DMS 273 (cell line): Measurements from ENCODE around the gene SLC39A2.
"Not testable (repeated sequence)": the region's sequence is repeated elsewhere in the genome, so short reads cannot be mapped to it uniquely, and the experiment has no call there.

Source experiments
- DNase-seq: peaks from one replicate; lab custom pipeline; 2025; ENCODE audit not compliant: unreplicated experiment; lab: John Stamatoyannopoulos, UW

SLC39A2 gene

DNA sequence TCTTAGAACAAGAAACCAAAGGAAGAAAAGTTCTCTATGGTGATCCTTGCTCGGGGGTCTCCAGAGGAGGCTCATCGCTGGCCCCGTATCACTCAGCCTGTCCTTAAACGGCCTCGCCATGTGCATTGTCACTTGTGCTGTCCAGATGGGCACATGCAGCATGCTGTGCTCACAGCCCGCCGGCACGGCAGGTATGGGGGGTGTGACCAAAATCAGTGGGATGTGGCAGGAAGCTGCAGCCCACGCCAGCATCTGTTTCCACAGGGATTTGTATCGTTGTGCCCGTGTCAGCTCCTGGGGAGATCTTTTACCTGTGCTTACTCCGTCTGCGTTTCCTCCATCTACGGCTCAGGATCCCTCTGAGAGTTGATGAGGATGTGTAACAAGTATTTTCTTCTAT lies 2.6 kb upstream of the SLC39A2 start:
- DNase-seq: no peak

DNA sequence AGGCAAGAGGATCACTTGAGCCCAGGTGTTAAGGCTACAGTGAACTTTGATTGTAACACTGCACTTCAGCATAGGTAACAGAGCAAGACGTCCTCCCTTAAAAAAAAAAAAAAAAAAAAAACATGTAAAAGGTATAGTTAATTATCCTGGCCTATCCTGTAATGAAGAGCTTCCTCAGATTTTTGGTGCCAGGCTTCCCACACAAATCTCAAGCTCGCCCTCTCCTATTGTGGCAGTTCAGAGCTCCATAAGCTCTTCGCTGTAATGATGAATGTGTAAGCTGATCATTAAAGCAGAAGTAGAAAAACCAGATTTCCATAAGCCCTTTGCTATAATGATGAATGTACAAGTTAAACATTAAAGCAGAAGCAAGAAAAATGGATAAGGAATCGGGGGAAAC lies 2.0 kb upstream of the SLC39A2 start:
- no peak for DNase-seq

DNA sequence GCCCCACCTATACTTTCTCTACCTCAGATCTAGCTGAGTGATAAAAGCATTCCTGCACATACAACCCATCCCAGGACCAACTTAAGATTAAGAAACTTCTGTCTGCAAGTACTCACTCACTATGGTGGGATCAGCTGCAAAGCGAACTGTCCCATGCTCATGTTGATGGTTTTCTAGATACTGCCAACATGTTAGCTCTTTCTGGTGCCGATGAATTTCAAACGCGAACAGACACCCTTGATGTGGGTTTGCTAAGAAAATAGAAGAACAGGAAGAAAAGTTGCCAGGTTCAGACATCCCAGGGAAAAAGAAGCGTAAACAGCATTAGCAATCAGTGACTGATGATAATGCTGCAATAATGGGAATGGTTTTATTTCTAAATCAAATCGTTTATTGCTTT lies 1.5 kb upstream of the SLC39A2 start:
- DNase-seq: no peak

DNA sequence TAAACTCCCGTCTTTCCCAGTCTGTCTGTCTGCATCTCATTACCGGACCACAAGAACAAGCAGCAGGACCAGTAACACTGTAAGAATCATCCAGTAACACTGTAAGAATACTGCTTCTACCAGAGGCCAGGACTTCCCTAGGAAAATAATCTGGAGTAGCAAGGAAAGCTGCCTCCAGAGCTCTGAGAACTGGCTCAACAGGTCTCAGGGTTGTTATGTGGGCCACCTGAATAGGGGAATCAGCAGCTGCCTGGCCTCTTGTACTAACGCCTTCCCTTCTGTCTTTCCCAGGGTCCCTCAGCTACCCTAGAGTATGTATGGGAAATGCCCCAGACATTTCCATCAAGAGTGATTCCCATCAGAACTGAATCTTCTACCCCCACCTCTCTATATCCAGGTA lies 954 bp upstream of the SLC39A2 start:
- DNase-seq: no peak

DNA sequence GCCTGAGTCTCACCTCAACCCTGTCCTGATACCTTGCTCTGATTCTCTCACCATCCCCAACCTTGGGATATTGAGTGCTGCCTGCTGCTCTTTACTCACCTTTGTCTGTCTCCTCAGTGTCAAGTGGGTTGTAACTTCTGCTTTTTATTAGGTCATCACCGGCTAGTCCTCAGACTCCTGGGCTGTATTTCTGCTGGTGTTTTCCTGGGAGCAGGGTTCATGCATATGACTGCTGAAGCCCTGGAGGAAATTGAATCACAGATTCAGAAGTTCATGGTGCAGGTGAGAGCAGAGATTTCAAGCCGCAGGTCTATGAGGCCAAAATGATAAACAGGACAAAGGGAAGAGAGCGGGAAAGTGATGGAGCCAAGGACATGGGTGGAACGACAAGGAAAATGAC lies 498 bp downstream of the SLC39A2 start:
- DNase-seq: no peak

DNA sequence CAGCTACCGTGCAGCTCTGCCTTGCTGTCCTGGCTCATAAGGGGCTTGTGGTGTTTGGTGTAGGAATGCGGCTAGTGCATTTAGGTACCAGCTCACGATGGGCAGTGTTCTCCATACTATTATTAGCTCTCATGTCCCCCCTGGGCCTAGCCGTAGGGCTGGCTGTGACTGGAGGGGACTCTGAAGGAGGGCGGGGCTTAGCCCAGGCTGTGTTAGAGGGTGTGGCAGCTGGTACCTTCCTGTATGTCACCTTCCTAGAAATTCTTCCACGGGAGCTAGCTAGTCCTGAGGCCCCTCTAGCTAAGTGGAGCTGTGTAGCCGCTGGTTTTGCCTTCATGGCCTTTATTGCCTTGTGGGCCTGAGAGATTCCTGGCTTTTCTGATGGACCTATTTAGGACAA lies 2.1 kb downstream of the SLC39A2 start:
- no peak for DNase-seq

DNA sequence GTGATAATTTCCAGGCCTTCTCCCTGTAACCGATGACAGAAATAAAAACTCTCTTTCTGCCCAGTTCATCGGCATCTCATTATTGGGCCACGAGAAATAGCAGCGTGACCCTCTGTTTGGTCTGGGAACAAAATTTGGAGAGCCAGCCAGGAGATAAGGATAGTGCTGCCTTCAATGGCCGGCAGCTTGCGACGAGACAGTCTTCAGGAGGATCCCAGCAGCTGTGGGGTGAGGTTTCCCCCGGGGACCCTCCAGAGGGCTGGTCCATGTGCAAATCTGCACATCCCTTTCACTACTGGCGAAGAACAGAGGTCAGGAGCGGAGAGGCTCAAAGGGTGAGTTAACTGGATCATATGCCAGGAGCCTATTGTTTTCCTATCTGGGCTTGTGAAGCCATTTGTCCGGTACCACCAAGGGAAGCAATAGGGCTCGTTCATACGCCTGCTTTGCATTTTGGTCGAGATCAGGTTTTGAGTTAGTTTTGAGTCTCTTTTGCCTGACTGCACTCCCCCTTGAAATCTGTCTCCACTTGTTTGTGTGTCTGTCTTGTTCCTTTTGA lies 4.8 kb downstream of the SLC39A2 start:
- DNase-seq: no peak

DNA sequence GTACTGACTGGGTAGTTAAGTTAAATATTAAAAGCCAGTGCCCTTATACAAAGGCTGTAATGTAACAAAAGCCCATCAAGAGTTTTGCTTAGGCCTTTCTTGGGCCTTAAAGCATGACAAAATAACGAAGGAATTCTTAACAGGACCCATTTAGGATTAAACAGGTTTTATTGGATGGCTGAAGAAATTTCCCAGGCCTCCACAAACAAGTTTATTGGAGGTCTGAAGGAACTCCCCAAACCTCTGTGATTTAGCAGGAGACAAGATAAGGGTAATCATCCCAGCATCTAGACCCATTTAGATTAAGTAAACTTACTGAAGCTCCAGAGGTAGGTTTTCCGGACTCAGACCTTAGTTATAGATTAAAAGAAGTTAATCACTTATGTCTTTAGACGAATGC lies 10.6 kb downstream of the SLC39A2 start:
- DNase-seq: not testable (repeated sequence)

DNA sequence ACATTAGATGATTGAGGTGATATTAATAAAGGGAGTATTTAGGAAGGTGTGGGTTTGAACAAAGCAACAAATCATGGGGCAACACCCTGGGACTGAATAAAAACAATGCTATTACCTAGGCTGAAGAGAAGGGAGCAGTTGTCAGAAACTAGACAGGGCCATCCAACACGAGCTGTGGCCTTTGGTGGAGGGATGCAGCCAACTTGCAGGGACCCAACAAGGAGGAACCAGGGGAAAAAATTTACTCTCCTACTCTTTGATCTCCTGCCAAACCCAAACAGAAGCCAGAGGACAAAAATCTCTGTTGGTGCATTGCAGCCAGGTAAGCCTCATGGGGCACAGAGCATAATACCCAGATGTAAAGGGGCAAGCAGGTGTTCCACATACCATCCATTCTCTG lies 12.0 kb downstream of the SLC39A2 start:
- DNase-seq: no peak

DNA sequence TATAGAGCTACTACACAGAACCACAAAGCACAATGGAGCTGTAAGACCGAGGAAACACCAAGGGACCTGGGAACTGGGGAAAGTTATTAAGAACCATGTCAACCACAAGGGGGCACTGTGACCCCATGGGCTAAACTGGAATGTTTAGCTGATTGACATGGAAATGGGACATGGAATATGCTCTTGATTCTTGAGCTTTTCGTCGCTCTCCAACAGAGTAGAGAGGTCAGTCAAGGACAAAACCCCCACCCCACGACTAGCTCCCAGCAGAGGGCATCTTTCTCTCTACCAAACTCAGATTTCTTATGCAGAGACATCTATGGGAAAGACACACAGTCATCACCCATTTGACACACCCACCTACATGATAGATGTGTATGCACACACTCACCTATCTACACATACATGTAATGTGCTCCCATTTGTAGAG lies 15.7 kb downstream of the SLC39A2 start:
- DNase-seq: peak; percentile 94

DNA sequence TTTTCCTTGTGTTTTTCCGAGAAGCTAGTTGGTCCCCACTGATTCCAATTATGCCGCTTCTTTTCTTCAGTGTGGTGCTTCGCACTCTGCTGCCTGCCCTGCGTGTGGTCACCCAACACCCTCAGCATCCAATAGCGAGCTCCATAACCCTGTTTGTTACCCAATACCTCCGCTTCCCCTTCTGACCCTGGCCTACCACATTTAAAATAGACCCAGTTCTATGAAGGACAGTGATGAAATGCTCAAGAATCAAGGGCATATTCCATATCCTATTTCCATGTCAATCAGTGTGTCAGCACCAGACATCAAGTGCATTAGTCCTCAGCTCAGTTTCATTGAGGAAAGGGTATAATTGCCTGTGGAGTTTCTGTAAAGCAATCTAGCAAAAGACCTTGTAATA lies 16.2 kb downstream of the SLC39A2 start:
- no peak for DNase-seq

DNA sequence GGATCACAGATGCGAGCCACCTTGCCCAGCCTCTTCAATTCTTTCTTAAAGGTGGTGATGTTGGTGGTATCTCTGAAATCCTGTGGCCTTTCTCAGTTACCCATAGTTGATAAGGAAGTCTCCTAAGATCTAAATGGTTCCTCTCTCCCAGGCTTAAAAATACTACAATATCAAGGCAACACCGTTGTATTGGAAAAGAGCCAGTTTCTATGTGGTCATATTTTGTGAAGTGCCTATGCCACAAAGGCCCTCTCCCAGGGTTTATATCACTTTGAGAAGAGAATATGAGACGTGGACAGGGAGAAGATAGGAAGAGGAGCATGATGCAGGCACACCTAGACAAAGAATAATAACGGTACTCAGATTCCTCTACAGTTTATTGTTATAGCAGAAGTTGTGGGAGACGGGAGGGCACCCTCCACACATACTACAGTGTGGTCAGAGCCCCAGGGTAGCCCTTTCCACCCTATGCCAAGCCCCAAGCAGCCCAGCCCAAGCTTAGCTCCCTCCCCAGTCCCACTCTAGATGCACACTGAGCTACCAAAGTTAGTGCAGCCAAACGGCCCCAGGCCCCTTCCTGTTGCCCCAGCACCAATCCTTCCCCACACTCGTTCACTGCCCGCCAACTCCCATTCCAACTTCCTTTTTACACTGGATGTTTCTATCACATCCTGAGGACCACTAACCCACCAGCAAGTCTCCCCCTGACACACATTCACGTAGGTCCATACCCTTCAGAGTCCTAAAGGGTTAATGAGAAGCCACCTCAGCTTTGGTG lies 17.5 kb downstream of the SLC39A2 start:
- no peak for DNase-seq

DNA sequence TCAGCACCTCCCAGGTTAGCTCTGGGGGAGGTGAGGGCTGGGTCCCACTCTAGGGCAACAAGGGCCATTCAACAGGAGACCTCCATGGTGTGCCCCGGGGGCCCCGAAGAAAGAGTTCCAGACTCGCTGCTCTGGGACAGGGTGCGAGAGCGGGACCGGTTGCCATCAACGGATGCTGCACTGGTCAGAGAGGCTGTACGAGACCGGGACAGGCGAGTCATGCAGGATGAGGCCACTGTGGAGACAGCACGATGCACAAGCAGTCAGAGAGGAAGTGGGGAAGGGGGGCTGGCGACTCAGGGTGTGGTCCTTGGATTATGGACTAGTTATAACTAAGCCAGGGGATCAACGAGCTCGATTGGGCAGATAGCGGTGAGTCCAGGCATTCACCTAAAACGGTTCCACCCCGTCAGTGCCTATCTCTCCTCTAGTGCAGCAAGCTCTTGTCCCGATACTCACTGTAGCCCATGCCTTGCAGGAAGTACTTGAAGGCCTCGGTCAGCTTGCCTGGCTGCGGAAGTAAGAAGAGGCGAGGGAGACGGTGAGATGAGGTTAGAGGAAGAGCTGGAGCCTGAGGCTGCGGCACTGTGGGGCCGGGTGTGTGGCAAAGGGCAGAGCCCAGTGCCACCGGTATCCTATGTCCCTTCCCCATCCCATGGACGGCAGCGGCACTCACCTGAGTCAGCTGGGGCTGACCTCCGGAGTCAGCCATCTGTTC lies 18.6 kb downstream of the SLC39A2 start:
- no peak for DNase-seq

DNA sequence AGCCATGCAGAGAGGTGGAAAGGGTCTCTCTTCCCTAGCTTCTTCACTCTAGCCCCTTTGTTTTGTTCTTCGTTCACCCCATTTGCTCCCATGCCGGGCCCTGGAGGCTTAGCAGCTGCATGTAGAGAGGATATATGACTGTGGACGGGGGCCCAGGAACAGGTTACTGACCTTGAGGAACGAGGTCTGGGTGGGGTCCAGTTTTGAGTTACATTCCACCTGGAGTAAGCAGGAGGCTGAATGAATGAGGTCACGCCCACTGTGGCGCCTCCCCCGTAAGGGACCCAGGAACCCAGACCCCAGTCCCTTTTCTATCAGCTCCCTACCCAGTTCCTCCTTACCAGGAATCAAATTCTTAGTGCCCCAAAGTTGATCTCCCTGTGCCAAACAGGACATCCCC lies 19.2 kb downstream of the SLC39A2 start:
- no peak for DNase-seq

DNA sequence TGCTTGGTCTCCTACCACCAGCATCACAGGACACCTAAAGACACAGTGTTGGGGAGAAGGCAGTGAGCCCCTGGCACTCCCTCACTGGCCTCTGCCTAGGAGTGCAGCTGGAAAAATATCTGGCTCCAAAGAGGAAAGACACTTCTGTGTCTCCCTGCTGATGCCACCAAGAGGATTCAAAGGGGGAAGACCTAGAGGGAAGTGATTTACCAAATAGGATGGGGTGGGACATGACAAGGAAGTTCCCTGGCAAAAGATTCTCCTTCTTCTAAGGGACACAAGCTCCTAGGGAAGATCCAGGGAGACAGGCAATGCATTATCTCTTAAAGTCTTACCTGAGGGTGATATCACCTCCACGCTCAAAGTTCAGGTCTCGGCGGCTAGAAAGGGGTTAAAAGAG lies 19.7 kb downstream of the SLC39A2 start:
- DNase-seq: no peak

DNA sequence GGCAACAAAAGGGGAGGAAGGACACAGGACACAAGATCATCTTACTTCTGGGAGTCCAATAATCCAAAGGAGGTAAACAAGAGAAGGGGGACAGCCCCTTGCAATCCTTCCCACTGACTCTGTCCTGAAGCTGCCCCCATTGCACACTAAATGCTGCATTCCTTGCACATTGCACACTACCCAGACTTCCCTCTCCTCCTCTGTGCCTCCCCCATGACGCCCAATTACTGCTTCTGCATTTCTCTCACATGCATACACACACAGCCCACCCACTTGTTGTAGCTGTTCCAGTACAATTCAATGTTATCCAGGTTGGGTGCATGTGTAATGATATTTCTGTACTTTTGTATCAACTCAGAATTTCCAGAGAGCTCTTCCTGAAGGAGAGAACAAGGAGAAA lies 20.3 kb downstream of the SLC39A2 start:
- no peak for DNase-seq

DNA sequence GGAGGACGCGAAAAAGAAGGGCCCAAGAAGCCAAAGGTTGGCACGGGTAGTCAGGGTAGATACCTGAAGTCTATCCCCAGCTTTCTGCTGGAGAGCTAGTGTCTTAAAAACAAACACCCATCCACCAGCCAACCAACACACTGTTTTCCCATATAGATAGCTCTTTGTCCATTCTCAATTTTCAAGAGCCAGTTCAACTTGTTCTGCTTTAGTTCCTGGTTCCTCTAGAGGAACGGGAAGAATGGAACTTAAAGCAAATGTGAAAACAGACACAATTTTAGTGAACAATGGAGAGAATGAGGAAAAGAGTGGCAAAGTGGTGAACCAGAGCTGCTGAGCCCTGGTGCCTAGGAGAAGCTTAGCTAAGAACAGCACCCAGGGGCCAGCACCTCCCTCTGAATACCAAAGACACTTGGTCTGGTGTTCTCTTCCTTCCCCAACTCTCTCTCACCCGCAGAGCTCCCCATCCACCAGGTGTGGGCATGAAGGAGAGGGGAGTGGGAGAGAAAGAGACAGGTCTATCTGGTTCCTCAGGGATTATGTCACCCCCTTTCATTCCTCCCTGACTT lies 22.0 kb downstream of the SLC39A2 start:
- DNase-seq: no peak

DNA sequence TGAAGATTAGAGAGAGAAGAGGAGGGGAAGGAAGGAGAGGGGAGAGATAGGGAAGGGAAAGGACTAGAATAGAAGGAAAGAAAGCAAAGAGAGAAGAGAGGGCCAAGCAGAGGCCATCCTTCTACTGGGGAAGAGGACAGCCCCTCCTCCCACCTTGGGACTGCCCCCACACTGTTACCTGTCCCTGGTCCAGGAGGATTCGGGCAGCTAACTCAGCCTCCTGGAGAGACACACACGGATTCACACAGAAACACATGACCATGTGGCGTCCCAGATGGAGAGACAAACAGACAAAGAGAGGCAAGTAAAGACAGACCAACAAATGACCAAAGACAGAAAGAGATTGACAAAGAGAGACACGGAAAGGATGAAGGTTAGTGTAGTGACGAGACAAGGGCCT lies 23.6 kb downstream of the SLC39A2 start:
- DNase-seq: no peak

DNA sequence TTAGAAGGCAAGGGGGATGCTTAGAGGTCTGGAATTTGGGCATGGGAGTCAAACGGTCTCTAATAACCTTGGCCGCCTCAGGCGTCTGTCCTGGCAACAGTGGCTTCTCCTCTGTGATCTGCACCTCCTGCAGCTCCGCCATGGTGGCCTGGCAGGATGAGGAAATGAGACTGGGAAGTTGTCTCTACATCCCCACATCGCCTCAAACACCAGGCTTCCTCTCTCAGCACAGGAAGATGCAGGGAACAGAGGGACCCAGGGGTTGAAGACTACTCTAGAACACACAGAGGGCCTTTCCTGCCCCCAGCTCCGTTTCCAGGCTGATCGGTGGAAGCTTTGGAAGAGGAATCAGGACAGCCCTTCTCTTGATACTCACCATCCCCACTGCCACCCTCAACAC lies 24.1 kb downstream of the SLC39A2 start:
- DNase-seq: no peak

DNA sequence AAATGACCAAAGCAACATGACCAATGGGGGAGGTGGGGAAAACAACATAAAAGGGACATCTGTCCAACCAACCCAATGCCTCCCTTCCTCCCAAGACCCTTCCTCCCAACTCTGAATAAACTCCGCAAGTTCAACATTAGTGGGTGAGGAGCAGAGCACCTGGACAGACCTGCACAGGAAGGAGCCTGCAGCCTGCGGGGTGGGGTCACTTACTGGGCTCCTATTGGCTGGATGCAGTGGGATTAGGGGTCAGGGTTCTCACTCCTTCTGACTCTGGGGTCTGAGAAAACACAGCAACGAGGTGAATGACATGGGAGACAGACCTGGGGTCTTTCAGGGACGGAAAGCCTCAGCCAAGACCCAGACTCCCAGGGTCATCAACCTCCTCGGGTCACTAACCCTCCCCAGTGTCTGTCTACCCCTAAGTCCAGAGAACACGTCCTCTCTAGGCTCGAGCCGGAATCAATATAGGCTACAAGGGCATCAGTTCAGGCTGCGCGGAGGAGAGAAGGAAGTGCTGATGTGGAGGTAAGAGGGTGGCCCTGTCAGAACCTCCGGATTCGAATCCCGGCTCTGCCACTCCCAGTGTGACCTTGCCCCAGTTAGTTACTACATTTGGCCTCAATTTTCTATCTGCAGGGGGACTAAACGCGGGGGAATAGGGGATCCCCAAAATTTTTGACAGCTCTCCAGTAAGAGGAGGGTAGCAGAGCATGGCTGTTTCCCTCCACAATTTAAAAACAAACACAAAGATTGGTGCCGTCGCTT lies 24.9 kb downstream of the SLC39A2 start:
- no peak for DNase-seq
